Kidney epithelial cell (primary cell): ENCODE results near the gene NTM. TPM values are rescaled to one million over a fixed set of nuclear protein-coding genes. Genes with fewer than 3 reads are reported as not detected.

Source experiments
- DNase-seq: peaks from one replicate; pipeline ENCODE4 v3.0.0-alpha.2; 2010; ENCODE audit warnings: low read depth
- H3K27me3 ChIP-seq: 2 replicates; pipeline ENCODE4 v1.6.0; 2011; ENCODE audit warnings: low read length; ENCODE audit not compliant: control insufficient read depth, insufficient read depth
- H3K36me3 ChIP-seq: 2 replicates; pipeline ENCODE4 v1.5.1; 2011; ENCODE audit warnings: low read length; ENCODE audit not compliant: control insufficient read depth, insufficient read depth
- H3K4me3 ChIP-seq: 2 replicates; pipeline ENCODE4 v1.5.1; 2011; ENCODE audit warnings: low read depth, mild to moderate bottlenecking, control low read depth, low read length
- total RNA-seq: library from RNA; depleted of rRNA; stranded (reverse); fragments of >200 nt; gene quantifications from 2 replicates; pipeline ENCODE4 v1.2.3, GENCODE V29; 2015
- TF ChIP-seq, protein P1 (sequence below): IDR thresholded peaks from 2 replicates; pipeline ENCODE4 v1.5.1; 2011; ENCODE audit warnings: mild to moderate bottlenecking, moderate library complexity, low read length, control low read depth, inconsistent platforms; ENCODE audit not compliant: insufficient read depth, poor library complexity, severe bottlenecking

The NTM gene
- total RNA-seq, 1 donor from 2014 or later, result 111 TPM

DNA sequence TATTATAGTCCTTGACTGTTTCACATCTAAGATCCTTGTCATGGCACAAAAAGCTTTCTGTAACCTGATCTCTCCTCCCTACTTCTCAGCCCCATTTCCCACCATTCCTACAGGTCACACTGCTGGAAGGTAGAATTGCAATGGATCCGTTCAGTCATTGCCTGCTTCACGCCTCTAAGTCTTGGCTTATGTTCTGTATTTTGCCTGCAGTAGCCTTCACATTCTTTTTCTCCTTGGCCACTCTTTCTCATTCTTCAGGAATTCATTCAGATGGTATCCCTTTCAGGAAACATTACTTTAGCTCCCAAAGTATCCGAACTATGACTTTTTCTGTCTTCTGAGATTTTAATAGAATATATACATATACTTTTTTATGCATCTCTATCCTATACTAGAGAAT is 731.5 kb downstream of the NTM start:
- no peak for DNase-seq

DNA sequence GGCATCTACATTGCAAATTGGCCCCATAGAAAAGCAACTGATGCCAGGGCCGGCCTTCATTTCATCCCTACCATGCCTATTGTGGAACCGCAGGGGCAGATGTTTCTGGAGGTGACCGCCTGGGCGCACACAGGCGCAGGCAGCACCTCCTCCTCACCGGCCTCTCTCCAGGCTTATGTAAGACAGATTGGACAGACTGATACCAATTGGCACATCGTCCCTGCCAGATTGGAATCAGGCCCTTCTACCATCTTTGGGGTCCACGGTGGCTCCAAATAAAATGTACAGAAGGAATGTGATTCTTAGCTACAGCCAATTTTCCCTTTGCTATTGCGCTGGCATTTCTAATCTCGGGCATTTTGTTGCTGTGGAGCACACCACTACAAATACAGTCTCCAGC is 732.6 kb downstream of the NTM start:
- DNase-seq, result no peak
- Histone ChIP-seq H3K27me3 (no peaks in the 10 kb centered on the region), H3K4me3 (no peak overlapping the region), H3K36me3 (no peaks in the 10 kb centered on the region)
- TF ChIP-seq, protein P1, sequence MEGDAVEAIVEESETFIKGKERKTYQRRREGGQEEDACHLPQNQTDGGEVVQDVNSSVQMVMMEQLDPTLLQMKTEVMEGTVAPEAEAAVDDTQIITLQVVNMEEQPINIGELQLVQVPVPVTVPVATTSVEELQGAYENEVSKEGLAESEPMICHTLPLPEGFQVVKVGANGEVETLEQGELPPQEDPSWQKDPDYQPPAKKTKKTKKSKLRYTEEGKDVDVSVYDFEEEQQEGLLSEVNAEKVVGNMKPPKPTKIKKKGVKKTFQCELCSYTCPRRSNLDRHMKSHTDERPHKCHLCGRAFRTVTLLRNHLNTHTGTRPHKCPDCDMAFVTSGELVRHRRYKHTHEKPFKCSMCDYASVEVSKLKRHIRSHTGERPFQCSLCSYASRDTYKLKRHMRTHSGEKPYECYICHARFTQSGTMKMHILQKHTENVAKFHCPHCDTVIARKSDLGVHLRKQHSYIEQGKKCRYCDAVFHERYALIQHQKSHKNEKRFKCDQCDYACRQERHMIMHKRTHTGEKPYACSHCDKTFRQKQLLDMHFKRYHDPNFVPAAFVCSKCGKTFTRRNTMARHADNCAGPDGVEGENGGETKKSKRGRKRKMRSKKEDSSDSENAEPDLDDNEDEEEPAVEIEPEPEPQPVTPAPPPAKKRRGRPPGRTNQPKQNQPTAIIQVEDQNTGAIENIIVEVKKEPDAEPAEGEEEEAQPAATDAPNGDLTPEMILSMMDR, result no peak

More for the DNA sequence above, 731.5 kb downstream of the NTM start:
- TF ChIP-seq, protein P1, result no peak
- H3K36me3 ChIP-seq, result no peaks in the 10 kb centered on the region
- no peak overlapping the region for H3K4me3 ChIP-seq
- H3K27me3 ChIP-seq, result no peaks in the 10 kb centered on the region

DNA sequence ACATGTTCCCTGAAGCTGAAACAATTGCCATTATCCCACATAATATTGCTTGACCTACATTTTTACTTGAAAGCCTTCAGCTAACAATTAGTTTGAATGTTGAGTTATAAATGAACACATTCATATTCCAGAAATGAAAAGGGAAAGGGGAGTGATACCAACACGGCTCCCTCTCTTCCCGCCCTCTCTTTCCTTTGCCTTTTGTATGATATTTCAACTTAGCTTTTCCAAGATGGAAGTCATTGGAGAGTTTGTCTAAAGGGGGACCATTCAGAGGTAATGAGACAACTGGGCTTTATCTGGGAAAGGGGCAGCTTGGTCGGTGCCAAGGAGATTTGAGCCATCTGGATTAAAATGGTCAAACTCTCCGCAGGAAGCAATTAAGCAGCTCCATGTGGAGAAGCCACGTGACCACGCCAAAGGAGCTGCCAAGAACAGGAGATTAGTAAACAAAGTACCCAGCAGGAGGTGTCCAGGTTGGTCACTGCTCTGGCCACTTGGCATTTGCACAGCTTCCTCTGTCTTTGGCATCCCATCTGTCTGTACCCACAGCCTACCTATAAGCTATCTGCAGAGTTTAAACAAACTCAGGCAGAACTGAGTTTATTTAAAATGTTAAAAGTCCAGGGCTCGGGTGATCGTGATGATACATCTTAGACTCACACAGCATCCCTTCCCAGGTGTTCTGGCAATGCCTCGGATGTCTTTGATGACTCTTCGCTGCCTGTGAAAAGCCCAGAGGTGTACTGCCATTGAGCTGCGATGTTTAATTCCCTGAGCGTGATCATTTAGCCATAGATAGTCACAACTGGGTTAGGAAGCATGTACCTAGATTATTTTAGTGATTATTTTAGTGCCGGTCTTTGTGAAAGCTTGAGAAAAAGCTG is 735.9 kb downstream of the NTM start:
- no peak for DNase-seq
- TF ChIP-seq, protein P1, result no peak
- H3K36me3 ChIP-seq, result no peaks in the 10 kb centered on the region
- no peak overlapping the region for H3K4me3 ChIP-seq
- H3K27me3 ChIP-seq, result no peaks in the 10 kb centered on the region

DNA sequence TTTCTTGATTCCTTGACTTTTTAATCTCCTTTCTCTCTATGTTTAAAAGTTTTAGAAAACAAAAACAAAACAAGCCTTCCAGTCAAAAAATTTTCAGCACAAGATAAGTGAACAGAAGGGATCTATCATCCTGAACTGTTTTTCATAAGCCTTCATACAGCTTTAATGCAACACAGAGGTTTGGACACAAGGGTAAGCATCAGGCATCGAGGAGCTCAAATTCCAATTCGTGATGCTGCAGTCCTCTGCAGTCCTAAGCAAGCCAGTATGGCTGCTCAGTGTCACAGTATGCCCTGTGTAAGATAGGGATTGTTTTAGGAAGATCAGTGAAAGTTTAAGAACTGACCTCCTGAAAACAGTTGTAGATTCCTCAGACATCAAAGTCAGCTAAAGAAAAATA is 740.9 kb downstream of the NTM start:
- H3K4me3 ChIP-seq, result no peak overlapping the region
- no peak for DNase-seq
- H3K36me3 ChIP-seq, result no peaks in the 10 kb centered on the region
- H3K27me3 ChIP-seq, result no peaks in the 10 kb centered on the region
- TF ChIP-seq, protein P1, result no peak

DNA sequence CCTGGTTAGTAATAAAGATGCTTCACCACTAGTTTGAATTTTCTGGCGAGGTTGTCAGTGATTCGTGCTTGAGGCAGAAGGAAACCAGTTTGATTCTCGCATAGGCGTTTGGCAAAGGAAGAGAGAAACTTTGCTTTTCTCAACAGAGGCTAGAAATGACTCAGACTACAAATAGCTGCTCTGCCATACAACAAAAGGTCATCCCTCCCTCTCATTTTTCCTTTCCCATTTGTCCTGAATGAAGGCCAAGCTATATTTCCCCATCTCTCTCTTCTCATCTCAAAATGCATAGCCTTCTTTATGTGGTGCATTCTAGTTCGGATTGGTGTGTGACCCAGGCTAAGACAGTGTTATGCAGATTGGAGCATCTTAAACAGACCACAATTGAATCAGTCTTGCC is 741.4 kb downstream of the NTM start:
- Histone ChIP-seq H3K27me3 (no peaks in the 10 kb centered on the region), H3K36me3 (no peaks in the 10 kb centered on the region), H3K4me3 (no peak overlapping the region)
- TF ChIP-seq, protein P1, result no peak
- peak; percentile 49 for DNase-seq

DNA sequence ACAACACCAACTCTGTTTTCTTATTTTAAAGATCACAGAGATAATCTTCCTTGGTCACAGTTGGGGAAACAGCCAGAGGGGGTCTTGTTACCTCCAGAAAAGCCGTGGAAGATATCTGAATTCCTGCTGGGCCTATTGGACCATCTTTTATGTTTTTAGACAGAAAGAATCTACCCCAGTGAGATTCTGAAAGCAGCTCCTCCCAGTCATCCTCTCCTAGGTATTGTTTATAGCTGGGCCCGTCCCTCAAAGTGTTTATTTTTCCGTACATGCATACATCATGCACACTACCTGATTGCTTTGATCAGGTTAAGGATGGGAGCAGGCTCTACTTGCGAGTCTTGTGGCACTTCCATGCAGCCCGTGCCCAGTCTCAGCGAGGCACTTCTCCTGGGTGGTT is 742.4 kb downstream of the NTM start:
- DNase-seq, result no peak
- Histone ChIP-seq H3K4me3 (no peak overlapping the region), H3K36me3 (no peaks in the 10 kb centered on the region), H3K27me3 (no peaks in the 10 kb centered on the region)
- TF ChIP-seq, protein P1, result no peak
